ENCODE data around the gene MAGI1. TPM values are rescaled to one million over a fixed set of nuclear protein-coding genes. Genes with fewer than 3 reads are reported as not detected.
A peak's percentile ranks its signal among the peaks of the same experiment; 100 is the strongest.

The MAGI1 gene
- total RNA-seq (100 to 1,000 TPM in 1 of 7 donors, 10 to 100 TPM in 6; 43.1 to 104 (median 88.9) TPM), polyA plus RNA-seq (10 to 100 TPM in 1 of 3 donors, 1 to 10 TPM in 2; 3.5 to 16.1 (median 7.8) TPM)
- long read RNA-seq, donor 1, partial matches to known transcripts, result 8 of 8 reads
- long read RNA-seq, donor 1, other reads (novel, unspliced or antisense), result 0 of 8 reads
- long read RNA-seq, donor 2, result 0 reads

GRCh38 chr3:66038726-66039589, at the start of gene MAGI1:
Gene MAGI1 (minus strand): TSS chr3:66038918. CDS start chr3:66038308, 610 bp downstream.
- TF ChIP-seq POLR2A (IDR thresholded peaks at IDR 0.05) (peak in 1 of 3 donors; percentile 77), POLR2AphosphoS5 (IDR thresholded peaks at IDR 0.05) (peak; percentile 79 to 91 (median 84)), CTCF (IDR thresholded peaks at IDR 0.05 in 8 of 11, conservative IDR thresholded peaks at IDR 0.05 in 3 of 11) (no peak)
- Histone ChIP-seq H3K27me3 (replicated peaks in 1 of 7) (peaks cover 0 to 61% (median 18%) of the 10 kb centered on the region in 7 donors), H3K4me1 (peaks cover 0 to 49% (median 12%) of the 10 kb centered on the region in 6 donors), H3K36me3 (no peaks in the 10 kb centered on the region), H3K27ac (peak within 1 kb of the TSS; percentile 17 to 96 (median 90)), H3K9me3 (no peaks in the 10 kb centered on the region), H3K4me3 (peak within 1 kb of the TSS; percentile 27 to 74 (median 55))
- DNase-seq, result peak; percentile 83
- WGBS, 5 donors, result 1 to 3% (median 2%) methylated on average over 34 to 73 of the region's 73 CpGs
- intact Hi-C loops (cut with DNase I; ENCODE audit: low total_unique reads), result loop anchor here (10.0 kb wide), 1 partner anchor 254 kb away; no protein-coding TSS in a partner anchor

GRCh38 chr3:66083784-66084213, 45.1 kb upstream of the MAGI1 start:
- no peaks in the 10 kb centered on the region for H3K27me3 ChIP-seq (replicated peaks in 1 of 7)
- H3K27ac ChIP-seq, result no peak overlapping the region
- H3K4me1 ChIP-seq, result no peaks in the 10 kb centered on the region
- H3K9me3 ChIP-seq, result no peaks in the 10 kb centered on the region
- no peak overlapping the region for H3K4me3 ChIP-seq
- TF ChIP-seq POLR2A (IDR thresholded peaks at IDR 0.05), result no peak
- TF ChIP-seq CTCF (IDR thresholded peaks at IDR 0.05 in 8 of 11, conservative IDR thresholded peaks at IDR 0.05 in 3 of 11), result no peak
- no peak for TF ChIP-seq POLR2AphosphoS5 (IDR thresholded peaks at IDR 0.05)
- intact Hi-C loops (cut with DNase I; ENCODE audit: low total_unique reads), result no loop called here
- no peak for DNase-seq
- WGBS, 5 donors, result 57 to 68% (median 65%) methylated on average over 3 of the region's 3 CpGs
- no peaks in the 10 kb centered on the region for H3K36me3 ChIP-seq

- no peak overlapping the region for H3K4me3 ChIP-seq
- intact Hi-C loops (cut with DNase I; ENCODE audit: low total_unique reads), result no loop called here
- WGBS, 5 donors, result 78 to 86% (median 80%) methylated on average over 5 of the region's 5 CpGs
- no peaks in the 10 kb centered on the region for H3K36me3 ChIP-seq
- H3K4me1 ChIP-seq, result no peaks in the 10 kb centered on the region
- TF ChIP-seq POLR2AphosphoS5 (IDR thresholded peaks at IDR 0.05) (no peak), CTCF (IDR thresholded peaks at IDR 0.05 in 8 of 11, conservative IDR thresholded peaks at IDR 0.05 in 3 of 11) (no peak), POLR2A (IDR thresholded peaks at IDR 0.05) (no peak)
- no peaks in the 10 kb centered on the region for H3K27me3 ChIP-seq (replicated peaks in 1 of 7)
- no peak overlapping the region for H3K27ac ChIP-seq
- H3K9me3 ChIP-seq, result peaks cover 0 to under 1% (median 0%) of the 10 kb centered on the region in 8 donors
- no peak for DNase-seq
These were observed 44.5 kb upstream of the MAGI1 start for GRCh38 chr3:66083096-66083678.

- TF ChIP-seq POLR2AphosphoS5 (IDR thresholded peaks at IDR 0.05) (no peak), POLR2A (IDR thresholded peaks at IDR 0.05) (no peak), CTCF (IDR thresholded peaks at IDR 0.05 in 8 of 11, conservative IDR thresholded peaks at IDR 0.05 in 3 of 11) (no peak)
- Histone ChIP-seq H3K27ac (no peak overlapping the region), H3K4me3 (no peak overlapping the region), H3K27me3 (replicated peaks in 1 of 7) (no peaks in the 10 kb centered on the region), H3K36me3 (no peaks in the 10 kb centered on the region), H3K4me1 (no peaks in the 10 kb centered on the region), H3K9me3 (peaks cover 0 to 6% (median 0%) of the 10 kb centered on the region in 8 donors)
- no peak for DNase-seq
- intact Hi-C loops (cut with DNase I; ENCODE audit: low total_unique reads), result no loop called here
These were observed 44.0 kb upstream of the MAGI1 start for GRCh38 chr3:66082679-66083078.
